Measurements from ENCODE around the gene NHS.
A peak's percentile ranks its signal among the peaks of the same experiment; 100 is the strongest.

The NHS gene

DNA sequence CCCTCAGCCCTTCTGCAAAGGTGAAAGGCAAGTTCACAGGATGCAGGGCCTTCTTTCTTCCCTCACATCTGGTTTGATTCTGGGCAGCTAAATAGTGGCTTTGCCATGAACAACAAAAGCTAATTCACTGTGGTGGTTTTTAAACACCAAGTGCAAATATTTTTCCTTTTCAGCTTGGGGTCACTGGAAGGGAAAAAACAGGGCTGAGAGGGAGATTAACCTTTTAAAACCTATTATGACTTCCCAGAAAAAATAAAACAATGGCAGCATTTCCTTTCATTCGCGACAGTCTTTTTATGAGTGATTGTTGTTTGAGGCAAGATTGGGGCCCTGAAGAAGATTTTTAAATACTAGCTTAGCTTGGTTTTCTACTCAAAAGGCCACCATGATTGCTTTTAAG lies 258.5 kb downstream of the NHS start:
- no peak for DNase-seq

DNA sequence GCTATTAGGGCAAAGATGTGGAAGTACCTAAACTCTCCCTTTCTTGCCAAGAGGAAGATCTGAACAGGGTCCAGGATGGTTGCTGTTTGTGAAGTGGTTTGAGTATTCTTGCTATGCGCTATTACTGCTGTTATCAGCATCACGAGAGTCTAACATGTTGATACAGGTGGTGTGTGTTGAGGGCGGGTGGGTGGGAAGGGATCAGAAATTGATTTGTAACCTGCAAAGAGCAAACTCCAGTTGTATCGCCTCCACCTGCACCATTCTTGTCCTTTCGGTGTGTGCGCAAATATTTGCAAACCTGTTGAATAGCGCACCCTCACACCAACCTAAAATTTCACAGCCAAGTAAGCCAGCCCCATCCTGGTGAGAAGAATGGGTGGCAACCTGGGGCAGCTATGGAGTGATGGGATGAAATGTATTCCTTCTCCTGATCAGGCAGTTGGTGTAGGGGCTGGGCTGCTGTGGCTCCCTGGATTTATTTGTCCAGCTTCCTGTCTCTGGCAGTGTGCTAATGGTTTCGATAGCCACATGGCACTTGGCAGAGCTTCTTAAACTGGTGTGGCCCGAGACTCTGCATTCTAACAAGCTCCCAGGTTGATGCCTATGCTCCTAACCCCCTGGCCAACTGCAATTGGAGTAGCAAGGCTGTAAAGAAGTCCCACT lies 259.7 kb downstream of the NHS start:
- DNase-seq: no peak

DNA sequence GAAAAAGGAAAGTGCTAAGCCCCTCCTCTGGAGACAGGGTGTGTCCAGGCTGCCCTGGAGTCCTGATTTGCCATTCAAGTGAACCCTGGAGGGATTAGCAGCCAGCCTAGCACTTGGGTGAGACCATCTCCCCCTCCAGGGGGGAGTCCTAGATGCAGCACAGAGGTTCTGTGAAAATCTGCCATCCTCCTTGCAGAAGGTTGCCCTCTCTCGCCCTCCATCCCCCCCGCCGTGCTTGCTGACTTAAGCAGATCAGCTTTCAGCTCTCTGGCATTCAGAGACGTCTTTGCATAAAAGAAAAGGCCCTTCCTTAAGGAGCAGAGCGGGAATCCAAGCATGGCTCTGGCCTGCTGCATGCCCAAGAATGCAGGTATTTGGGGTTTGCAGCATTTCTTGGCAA lies 260.2 kb downstream of the NHS start:
- no peak for DNase-seq

DNA sequence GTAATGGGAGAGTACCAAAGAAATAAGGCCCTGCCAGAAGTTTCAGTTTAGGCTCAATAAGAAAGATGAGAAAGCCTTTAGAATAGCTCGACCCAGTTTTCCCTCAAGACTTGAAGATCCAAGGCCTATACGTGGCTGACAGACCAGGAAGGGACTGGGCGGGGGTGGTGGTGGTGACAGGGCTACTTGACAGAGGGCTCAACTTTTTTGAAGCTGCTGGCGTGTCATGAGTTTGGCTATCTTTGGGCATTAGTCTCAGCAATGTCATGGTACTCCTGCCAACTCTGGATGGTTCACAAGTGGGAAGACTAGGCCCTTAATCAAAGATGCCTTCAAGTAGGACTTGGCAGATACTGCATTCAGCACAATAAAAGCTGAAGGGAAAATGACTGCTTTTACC lies 262.2 kb downstream of the NHS start:
- no peak for DNase-seq

DNA sequence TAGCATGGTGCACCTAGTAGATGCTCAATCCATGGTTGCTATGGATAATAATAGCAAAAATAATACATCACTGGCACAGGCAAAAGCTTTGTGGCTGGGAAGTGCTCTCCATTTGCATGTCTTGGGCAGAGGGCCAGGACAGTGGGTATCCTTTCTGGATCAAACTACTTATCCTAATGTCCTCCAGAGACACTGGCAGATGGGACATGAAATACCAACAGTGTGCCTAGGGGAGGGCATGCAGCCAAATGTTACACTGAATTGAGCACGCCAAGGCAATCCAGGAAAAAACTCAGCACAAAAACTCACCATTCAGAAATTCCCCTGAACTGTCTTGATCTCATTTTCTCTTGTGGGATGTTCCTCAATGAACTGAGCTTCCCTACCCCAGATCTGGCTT lies 263.7 kb downstream of the NHS start:
- DNase-seq: no peak

DNA sequence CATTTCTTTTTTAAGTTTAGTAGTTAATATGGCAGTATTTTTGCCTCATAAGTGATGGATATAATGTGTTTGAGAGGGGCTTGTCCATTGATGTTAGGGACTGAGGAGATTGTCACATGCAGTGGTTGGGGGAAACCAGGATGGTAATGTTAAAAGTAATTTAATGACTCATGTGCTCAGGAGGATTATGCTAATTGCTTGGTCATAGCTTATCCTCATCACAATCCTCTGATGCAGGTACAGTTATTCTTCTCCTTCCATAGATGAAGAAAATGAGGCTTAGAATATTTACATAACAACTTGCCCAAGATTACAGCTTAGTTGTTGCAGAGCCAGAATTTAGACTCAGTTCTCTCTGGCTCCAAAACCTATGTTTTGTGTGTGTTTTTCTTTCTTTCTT lies 267.9 kb downstream of the NHS start:
- no peak for DNase-seq

DNA sequence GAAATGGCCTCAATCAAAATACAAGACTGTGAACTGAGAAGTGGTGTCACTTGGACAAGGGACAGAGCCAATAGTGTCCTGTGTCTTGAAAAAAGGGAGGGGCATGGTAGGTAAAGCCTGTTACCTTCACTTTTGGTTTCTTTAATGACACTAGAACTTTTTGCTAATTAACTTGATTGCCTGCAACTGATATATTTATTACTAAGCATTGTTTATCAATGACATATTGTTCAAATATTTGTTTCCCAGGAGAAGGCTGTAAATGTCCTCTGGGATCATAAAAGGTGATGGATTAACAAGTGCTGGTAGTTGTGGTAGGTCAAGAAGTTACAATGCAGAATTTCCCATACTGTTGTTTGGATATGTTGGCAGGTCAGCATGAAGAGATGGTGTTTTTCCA lies 268.5 kb downstream of the NHS start:
- no peak for DNase-seq

DNA sequence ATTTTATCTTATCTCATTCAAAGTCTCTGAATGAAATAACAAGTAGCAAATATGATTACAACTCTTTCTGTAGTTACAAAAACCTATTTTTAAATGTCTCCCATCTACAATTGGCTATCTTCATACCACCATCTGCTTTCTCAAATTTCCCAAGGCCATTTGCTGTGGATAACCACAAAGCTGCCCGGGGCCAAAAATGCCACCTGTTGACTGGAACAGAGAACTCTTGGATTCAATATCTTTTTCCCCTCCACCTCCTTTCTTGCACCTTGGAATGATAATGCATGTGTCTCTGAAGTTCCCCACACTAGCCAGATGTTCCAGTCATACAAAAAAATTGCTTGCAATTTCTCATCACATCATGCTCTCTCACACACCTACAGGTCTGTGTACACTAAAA lies 269.0 kb downstream of the NHS start:
- no peak for DNase-seq

DNA sequence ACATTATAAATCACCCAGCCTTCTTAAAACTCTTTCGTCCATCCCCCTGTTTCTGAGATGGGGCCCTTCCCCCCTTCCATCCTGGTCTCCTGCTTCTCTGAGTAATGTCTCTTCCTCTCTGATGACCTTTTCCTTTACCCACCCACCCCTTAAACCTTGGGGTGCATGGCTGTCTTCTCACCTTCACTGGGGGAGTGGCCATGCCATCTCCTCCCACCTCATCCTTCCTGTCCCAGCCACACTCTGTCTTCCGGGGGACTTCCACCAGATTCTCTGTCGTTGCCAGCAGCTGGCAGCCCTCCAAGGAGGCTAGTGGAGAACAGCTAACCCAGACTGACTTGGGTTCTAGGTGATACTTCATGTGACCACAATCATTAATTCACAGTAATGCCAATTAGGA lies 279.1 kb downstream of the NHS start:
- peak; percentile 24 for DNase-seq

DNA sequence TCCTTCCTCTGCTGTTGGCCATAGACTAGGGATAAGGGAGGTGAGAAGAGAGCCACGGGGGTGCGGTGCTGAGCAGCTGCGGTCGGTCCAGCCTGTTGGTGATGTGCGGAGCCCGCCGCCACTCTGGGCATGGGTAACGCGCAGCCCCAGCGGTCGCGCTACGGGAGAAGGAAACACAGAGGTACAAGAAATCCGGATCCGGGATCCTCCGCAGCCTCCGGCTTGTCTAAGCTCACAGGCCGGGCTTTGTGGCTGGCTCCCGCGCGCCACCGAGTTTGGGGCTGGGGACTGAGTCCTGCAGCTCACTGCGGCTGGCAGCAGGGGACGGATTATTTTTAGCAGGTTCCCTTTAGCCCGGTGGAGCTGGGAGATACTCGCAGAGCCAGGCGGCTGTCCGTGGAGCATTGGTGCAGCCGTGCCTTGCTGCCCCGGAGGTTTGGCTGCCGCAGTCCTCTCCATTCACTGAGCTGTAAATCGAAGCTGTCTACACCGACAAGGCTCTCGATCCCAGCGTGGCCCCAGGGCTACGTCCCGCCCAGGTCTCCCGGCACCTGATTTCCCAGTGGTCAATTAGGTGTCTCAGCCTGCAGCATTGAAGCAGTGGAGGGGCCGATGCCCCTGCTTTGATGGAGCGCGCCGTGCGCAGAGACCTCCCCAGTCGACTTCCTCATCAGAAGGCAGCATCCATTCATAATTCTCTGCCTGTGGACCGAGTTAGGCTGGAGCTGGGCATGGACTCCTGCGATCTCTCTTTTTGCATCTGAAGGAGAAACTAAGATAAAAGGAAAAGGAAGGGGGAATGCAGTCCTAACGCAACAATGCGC lies 280.4 kb downstream of the NHS start:
- DNase-seq: no peak

DNA sequence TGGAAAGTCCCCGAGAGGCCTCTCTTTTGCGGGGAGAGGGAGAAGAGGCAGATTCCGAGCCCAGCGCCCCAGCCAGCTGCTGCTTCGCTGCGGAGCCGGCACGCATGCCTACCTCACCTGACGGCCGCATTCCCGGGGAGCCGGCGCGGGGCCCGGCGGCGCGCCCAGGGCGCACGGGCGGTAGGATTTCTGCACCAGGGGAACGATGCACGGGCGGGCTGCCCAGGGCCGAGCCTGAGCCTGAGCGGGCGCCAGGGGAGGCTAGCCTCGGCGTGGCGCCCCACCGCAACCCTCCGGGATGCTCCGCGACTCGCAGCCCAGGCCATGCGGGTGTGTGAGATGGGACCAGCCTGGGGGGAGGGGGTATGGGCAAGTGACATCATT lies 281.0 kb downstream of the NHS start:
- no peak for DNase-seq

DNA sequence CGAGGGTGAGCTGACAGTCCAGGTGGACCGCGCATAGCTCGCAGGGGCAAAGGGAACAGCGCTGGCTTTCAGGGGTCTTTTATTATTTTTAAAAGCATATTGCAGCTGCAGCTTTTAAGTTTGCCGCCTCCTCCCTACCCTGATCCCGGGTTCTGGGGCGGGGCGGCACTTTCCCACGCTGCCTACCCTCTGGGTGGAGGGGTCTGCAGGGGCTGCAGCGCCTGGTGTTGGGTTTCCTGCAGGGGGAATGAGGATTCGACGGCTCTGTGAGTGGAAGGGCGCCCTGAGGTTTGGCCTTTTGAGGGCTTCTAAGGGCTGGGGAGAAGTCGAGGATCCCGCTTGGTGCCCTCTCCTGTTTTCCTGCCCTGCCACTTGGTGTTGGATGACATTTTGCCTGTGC lies 281.6 kb downstream of the NHS start:
- no peak for DNase-seq

DNA sequence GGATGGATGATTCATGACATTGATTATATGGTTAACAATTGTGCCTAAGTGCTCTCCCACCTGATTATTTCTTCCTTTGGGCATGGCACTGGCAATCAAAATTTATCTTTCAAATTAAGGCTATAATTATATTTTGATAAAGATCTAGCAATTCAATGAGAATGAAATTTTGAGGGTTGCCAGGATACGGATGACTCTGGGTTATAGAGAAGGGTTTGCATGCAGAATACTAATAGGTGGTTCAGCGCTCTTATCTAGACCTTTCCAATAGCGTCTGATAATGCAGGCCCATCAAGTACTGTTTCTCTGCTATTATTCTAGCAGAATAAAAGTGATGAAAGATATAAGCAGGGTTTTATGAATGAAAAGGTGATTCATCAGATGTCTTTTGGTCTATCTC lies 287.4 kb downstream of the NHS start:
- no peak for DNase-seq

DNA sequence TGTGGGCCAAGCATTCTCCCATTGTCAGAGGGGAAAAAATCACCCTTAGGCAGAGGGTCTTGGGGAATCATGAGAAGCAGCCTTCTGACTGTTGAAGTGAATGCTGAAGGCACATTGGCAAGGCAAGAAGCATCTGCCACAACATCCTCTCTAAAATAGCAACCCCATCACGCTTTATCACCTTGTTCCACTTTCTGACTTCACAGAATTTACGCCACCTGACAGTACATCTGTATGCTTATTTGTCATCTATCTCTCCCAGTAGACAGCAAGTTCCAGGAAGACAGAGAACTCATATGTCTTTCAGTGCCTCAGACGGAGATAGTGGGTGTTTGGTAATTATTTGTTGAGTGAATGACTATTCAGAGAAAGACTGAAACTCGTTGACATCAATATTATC lies 293.9 kb downstream of the NHS start:
- peak; percentile 4 for DNase-seq

DNA sequence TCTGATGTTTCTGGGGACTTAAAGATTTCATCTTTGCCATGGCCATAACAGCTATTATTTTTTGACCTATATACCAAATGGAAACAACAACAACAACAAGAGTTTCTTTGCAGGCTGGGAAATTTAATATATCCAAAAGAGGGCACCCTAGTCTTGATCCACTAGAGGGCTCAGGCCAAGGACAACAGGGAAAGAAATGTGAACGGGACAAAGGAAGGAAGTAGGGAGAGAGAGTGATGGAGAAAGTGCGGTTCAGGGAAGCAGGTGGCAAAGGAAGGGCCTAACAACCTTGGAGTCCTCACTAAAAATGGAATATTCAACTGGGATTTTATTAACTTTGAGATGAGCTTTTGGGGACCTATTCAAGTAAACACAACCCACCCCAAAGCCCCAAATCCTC lies 294.5 kb downstream of the NHS start:
- DNase-seq: no peak

DNA sequence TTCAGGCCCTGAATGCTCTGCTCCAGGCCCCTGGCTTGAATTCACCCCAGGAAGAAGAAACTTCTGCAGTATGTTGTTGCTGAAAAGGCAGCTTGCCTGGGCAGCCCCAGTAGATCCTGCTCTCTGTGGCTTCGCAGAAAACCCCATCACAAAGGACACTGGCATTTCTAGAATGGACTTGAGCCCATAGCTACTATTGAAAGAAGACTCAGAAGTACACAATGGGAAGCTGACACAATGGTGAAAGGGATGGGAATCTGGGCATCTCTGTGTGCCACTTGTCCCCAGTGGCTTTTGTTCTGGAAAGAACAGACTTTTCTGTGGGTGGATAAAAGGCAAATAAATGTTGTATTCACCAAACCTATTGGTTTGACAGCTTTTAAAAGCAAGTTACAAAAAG lies 294.9 kb downstream of the NHS start:
- DNase-seq: no peak

DNA sequence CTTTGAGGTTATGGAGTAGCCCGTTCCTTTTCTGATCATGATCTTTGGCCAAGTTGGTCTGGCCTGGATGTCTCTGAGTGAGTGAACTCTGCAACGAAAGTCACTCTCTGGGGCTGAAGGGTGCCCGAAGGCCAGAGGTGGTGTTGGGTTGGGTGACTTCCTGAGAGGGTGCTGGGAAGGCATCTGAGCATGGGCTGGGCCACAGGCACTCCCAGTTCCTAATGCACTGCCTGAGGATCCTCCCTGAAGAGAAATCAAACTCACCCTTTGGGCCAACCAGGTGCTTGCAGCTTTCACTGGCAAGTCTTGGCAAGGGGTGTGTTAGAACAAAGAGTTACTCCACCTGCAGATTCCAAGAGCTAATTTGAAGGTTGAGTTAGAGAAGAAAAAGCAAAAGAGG lies 295.9 kb downstream of the NHS start:
- DNase-seq: no peak

DNA sequence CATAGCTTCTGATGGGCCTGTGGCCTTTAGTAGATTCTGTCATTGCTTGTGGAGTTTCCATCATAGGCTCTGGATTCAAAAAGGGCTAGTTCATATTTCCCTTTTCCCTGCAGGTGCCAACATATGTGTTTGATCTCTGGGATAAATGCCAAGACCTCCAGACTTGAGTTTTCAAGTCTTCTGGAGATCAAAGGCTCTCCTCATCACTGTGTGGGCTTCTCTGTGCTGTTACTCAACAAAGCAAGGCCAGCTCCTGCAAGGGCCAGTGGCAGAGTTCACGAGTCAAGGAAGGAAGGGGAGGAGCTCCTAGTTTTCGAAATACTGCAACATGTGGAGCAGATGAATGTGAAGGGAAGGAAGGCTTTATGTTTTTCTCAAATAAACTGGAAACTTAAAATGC lies 299.6 kb downstream of the NHS start:
- no peak for DNase-seq

DNA sequence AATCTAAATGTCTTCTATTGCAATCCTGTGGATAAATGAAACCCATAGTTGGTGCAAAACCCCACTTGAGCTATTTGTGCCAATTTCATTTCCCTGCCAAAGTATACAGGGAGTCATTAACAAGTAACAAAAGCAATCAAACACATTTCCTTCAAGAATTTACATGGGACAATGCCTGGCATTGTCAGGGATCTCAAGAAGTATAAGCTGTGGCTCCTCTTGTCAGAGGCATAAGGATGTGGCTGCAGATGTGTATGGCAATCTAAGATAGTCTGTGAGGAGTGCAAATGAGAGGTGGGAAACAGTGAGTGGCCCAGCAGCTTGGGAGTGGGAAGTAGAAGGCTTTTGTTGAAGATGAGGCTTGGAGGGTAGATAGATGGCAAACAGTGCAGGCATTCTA lies 304.3 kb downstream of the NHS start:
- no peak for DNase-seq

DNA sequence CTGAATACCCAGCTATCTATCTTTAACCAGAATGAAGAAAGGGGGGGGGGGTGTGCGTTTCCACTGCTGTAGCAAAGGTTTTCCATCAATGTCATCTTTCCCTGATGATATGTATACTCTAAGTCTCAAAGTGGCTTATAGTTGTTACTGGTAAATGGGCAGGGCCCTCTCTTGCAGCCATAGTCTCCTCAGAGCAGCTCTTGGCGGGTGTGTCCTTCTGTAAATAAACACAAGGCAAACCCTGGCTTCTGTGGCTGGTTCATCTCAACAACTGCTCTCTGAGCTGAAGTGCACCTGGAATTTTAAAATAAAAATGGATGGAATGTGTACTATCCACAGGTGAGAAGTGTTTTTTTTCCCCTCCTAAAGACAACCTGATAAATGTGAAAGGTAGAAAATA lies 304.8 kb downstream of the NHS start:
- DNase-seq: no peak

DNA sequence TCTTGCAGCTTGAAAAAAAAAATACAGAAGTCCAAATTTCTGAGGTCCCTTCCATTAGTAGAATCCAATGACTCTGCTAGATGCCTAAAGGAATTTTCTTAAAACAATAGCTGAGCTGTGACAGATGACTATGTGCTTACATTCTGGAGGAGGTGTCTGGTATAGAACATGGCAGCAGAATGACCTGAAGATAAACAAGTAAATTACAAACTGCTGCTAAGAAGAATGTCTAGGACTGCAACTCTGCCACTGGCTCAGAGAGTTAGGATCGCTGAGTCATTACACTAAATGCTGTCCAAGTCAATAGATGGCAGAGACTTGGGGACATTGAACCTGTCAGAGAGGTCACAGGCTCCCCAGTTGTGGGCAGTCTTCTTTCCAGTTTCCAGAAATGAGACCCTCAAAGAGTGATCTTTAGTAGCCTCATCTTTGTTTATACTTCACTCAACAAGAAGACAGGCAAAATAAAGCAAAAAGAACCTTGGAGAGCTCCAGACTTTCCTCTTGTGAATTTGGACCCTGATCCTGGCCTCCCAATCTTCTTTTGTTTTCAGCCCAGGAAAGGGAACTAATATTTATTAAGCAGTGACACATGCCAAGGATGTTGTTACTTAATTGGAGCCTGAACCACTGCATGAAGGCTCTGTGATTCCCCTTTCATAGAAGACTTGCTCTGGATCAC lies 305.9 kb downstream of the NHS start:
- DNase-seq: no peak

DNA sequence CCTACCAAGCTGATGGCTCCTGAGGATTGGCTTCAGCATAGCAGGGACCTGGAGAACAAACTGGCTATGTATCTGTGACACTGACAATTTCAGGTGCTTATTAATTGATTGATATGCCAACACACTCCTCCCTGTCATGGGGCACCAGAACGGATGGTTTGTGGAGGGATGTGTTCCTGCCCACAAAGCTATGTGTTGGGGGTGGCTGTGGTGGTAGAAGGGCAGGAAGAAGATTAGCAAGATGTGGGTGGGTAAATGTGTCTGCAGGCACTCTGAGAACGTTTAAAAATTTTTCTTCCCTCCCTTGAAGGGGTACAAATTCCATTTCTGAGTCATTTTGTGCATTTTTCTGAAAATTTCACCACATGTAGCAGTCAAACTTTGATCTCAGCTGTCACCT lies 307.3 kb downstream of the NHS start:
- no peak for DNase-seq

DNA sequence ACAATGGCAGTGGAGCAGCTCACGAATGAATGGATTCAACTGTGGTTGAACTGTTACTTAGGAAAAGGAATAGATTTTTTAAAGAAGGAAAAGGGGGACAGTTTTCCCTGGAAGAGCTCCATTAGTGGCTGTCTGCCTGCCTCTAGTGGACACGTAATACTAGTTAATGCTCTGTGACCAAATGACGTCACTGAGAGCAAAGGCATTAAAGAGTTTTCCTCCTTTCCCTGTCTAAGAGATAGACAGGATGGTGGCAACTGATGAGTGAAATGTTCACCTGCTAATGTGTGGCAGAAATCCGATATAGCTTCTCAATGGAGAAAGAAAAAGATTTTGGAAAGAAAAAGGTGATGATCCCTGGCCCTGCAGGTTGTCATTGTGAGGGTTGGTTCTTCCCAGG lies 310.0 kb downstream of the NHS start:
- DNase-seq: no peak

DNA sequence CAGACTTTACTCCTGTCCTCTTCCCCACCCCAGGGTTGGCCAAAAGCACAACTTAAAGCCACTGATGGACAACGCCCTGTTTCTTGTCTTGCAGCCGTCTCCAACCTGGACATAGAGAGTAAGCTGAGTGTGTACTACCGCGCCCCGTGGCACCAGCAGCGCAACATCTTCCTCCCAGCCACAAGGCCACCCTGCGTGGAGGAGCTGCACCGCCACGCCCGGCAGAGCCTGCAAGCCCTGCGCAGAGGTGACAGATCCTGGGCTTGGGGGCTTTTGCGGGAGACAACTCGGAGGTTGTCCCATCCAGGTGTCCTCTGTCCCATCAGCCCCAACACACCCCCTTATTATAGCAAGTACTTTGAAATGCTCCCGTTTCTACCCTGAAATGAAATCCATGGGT lies 312.6 kb downstream of the NHS start:
- DNase-seq: no peak
